LNCAP (cell line): ENCODE results near the gene ANAPC2.

ENCODE experiments used
- TF ChIP-seq, protein P1 (sequence below): fragments of 450-650 bp; IDR thresholded peaks from 2 replicates; pipeline ENCODE4 v1.5.1; 2017; ENCODE audit warnings: mild to moderate bottlenecking

ANAPC2 gene

DNA sequence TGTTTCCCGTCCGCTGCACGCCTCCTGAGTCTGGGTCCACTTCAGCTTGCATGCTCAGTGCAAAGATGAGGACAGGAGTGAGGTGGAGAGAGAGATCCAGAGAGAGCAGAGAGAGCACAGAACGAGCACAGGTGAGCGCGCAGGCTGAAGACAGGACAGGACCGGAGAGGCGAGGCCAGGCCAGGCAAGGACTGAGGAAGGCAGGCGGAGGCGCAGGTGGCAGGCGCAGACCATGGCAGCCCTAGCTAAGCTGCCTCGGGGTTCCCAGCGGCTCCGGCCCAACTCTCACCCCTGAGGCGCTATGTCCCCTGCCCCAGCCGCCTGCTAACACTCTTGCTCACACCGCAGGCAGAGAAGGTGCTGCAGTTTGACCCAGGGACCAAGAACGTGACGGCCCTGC is 39.7 kb downstream of the ANAPC2 start:
- TF ChIP-seq, protein P1, sequence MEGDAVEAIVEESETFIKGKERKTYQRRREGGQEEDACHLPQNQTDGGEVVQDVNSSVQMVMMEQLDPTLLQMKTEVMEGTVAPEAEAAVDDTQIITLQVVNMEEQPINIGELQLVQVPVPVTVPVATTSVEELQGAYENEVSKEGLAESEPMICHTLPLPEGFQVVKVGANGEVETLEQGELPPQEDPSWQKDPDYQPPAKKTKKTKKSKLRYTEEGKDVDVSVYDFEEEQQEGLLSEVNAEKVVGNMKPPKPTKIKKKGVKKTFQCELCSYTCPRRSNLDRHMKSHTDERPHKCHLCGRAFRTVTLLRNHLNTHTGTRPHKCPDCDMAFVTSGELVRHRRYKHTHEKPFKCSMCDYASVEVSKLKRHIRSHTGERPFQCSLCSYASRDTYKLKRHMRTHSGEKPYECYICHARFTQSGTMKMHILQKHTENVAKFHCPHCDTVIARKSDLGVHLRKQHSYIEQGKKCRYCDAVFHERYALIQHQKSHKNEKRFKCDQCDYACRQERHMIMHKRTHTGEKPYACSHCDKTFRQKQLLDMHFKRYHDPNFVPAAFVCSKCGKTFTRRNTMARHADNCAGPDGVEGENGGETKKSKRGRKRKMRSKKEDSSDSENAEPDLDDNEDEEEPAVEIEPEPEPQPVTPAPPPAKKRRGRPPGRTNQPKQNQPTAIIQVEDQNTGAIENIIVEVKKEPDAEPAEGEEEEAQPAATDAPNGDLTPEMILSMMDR: no peak

DNA sequence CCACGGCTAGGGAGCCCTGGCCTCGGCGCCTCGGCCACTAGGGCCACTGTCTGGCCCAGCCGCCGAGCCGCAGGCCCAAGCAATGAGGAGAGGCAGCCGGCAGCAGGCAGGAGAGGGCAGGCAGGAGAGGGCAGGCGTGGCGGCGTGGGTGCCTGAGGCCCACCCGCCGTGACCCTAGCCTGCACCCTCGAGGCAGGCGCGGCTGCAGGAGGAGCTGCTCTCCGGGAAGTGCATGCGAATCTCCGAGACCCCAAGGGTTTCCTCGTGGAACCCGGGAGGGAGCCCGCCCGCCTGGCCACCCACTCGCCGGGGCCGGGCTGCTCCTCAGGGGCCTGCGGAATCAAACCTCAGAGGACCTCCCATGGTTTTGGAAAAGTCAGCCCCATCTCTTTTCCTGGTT is 40.1 kb downstream of the ANAPC2 start:
- TF ChIP-seq, protein P1: no peak

DNA sequence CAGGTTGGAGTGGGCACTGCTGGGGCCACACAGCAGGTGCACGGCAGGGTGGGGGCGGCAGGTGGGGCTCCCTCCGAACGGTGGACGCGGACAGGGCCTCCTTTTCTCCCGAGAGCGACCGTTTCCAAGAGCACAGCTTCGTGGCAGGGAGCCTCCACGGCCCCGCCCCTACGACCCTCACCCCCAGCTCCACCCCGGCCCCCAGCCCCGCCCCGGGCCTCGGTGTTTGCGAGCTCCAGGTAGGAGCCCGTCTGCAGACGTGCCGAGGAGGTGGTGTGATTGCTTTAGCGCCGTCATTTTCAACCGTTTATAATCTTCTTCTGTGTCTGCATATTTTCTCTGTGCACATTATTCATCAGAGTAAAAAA is 40.6 kb downstream of the ANAPC2 start:
- TF ChIP-seq, protein P1: no peak

DNA sequence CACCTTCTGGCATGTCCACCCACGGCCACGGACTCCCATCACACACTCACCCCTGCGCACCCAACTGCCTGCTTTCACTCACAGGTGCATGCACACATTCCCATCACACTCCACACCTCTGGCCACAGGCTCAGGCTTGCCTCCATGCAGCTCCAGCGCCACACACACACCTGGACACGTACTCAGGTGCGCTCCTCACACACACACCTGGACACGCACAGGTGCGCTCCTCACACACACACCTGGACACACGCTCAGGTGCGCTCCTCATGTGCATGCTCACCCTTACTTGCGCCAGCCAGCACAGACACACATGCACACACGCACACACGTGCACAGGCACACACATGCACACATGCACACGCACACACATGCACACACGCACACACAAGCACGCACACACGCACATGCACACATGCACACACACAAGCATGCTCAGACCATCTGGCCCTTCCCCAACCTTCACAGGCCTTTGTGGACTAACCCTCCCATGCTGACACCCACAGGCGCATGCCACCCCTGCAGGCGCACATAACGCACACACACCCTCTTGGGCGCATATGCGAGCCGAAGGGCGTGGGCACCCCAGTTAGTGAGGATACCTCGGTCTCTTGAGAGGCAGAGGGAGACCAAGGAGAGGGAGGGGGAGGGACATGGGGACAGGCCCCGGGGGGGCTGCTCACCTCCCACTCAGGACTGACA is 41.1 kb downstream of the ANAPC2 start:
- TF ChIP-seq, protein P1: no peak

DNA sequence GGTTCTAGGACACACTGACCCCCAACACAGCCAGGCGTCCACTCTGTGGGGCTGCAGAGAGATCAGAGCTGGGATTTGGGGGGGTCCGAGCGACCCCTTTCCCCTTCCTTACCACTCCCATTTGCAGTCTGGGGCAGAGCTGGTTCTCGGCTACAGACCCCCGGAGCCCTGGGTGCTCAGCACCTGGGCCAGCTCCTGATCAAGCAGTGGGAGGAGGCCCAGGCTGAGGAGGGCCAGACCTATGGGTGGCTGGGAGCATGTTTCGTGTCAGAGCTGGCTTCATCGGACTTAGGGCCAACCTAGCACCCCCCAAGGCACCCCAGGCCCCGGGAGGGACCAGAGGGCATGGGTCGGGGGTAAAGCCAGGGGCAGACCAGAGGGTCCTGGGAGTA is 41.8 kb downstream of the ANAPC2 start:
- TF ChIP-seq, protein P1: no peak

DNA sequence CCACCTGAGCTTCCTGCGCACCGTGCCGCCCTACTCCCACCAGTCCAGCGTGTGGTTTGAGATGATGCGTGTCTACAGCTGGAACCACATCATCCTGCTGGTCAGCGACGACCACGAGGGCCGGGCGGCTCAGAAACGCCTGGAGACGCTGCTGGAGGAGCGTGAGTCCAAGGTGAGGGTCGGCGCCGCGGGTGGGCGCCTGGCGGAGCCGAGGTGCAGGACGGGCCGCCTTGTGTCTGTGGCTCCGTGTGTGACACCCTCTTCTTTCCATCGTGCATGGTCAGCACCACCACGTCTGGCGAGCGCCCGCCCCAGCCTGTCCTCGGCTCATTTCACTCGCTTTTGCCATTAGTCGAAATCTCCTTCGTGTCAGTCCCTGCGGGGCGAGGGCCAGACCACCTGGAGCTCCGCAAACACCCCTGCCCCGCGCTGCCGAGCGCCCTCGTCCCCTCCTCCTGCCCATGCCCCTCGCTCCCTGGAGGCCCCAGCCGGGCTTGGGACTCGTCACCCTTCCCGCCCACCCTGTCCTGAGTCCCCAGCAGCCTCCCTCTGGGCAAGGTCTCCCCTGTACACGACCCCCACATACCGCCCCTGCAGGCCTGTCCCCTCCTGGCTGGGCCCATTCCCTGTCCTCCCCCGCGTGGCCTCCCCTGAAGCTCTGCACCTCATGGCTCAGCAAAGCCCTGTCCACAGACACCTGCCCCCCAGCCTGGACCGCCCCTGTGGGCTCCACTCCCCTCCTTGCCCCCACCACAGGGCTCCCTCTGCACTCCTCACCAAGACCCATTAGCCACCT is 42.4 kb downstream of the ANAPC2 start:
- TF ChIP-seq, protein P1: no peak

DNA sequence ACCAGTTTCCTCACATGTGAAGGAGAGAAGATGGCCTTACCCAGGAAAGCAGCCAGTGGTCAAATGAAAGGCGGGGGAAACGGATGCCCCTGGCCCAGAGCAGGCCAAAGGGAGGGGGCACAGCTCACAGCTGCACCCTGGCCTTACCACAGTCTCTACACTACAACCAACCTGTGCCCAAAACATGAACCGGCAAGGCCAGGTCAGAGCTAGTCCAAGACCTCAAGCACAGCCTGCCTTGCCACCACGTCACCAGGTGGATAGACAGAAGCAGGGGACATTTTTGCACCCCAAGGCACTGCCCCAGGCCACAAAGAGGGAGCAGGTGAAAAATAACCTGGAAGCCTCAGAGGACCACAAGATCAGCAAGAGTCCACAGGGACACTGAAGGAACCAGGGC is 44.9 kb downstream of the ANAPC2 start:
- TF ChIP-seq, protein P1: no peak
